ENCODE data around the gene LARP4B.

The LARP4B gene

DNA sequence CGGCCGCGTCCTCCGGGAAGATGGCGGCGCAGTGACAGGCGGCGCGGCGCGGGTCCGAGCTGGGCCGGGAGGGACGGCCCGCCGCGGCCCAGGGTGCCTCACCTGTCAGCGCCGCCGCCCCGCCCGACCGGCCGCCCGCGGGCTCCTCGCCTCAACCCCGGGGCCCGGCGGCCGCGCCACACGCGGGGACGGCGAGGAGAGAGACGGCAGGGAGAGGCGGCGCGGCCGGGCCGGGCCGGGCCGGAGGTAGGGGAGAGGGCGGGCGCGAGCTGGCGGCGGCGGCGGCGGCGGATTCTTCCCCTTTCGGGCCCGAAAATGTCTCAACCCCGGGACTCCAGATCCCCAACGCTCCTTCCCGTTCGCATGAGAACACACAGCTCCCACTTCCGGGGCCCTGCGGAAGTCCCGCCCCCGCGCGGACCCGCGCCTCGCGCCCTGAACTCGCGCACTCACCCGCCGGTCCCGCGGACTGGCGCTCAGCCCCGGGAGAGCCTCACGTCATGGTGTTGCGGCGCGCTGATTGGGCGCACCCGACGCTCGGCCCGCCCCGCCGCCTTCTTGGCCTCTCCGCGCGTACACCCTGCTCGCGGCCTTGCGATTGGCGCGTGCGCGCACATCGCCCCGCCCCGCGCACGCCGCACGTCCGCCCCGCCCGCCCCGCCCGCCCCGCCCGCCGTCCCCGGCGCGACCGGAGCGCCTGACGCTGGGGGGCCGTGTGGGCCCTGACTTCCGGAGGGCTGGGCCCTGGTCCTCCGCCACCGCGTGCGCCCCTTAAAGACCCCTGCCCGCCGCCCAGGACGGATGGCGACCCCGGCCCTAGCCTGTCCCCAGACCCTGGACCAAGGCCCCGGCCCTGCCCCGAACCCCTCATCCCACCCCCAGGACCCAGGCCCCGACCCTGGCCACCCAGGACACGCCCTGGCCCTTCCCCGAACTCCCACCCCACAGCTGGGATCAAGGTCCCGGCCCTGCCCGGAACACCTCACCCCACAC, at the start of gene LARP4B:
Gene LARP4B (minus strand): TSS at position 380 of the 993 bp plus-strand sequence. CDS start 45,984 bp downstream, outside the sequence.
- peak; percentile 91 to 96 (median 95) for DNase-seq (ENCODE audit: low read depth in 3 of 3)

DNA sequence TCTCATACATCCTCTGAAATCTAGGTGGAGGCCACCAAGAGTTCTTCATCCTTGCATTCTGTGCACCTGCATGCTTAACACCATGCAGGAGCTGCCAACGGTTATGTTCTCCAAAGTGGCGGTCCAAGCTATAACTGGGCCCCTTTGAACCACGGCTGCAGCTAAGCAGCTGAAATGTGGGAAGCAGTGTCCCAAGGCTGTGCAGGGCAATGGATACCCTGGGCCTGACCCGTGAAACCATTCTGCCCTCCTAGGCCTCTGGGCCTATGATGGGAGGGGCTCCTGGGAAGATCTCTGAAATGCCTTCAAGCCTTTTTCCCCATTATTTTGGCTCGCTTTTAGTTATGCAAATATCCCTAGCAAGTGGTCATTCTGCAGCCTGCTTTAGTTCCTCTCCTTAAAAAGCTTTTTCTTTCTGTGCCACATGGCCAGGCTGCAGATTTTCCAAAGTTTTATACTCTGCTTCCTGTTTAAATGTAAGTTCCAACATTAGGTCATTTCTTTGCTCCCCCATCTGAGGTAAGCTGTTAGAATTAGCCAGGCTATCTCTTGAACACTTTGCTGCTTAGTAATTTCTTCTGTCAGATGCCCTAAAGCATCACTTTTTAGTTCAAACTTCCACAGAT, 49.1 kb upstream of the LARP4B start:
- no peak for DNase-seq (ENCODE audit: low read depth in 3 of 3)

DNA sequence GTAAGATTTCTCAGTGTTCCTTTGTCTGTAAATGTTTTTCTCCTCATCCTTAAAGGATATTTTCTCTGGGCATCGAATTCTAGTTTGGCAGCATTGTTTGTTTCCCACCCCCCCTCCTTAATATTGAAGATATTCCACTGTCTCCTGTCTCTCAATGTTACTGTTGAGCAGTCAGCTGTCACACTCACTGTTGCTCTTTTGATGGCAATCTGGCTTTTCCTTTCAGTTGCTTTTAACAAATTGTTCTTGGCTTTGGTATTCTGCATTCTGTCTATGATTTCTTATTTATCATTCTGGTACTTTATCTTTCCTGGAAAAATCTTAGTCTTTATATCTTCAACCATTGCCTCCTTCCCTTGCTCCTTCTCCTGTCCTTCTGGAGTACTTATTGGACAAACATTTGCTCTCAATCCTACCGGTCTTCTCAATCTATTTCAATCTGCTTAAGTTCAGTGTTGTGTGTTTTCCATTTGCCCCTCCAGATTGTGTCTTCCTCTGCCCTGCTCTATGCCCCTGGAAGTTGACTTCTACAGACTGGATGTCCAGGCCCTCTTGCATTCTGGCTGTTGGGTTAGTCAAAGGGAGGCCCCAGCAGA, 47.4 kb upstream of the LARP4B start:
- no peak for DNase-seq (ENCODE audit: low read depth in 3 of 3)

DNA sequence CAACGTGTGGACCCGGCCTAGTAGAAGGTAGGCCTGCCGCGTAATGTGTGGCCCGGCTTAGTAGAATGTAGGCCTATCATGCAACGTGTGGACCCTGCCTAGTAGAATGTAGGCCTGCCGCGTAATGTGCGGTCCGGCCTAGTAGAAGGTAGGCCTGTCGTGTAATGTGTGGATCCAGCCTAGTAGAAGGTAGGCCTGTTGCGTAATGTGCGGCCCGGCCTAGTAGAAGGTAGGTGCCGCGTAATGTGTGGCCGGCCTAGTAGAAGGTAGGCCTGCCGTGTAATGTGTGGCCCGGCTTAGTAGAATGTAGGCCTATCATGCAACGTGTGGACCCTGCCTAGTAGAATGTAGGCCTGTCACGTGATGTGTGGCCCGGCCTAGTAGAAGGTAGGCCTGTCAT, 44.8 kb upstream of the LARP4B start:
- no peak for DNase-seq (ENCODE audit: low read depth in 3 of 3)

DNA sequence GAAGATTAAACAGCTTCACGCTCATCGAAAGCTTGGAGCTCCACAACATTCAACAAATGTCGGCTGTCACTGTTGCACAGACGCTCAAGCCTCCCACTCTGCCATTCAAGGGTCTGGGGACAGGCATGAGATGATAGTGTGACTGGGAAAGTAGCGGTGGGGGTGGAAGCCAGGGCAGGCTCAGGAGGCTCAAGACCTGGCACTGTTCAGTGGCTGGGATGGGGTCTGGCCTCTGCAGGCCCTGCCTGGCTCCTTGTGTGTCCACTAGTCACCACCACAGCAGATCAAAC, 43.2 kb upstream of the LARP4B start:
- DNase-seq (ENCODE audit: low read depth in 3 of 3), result no peak

DNA sequence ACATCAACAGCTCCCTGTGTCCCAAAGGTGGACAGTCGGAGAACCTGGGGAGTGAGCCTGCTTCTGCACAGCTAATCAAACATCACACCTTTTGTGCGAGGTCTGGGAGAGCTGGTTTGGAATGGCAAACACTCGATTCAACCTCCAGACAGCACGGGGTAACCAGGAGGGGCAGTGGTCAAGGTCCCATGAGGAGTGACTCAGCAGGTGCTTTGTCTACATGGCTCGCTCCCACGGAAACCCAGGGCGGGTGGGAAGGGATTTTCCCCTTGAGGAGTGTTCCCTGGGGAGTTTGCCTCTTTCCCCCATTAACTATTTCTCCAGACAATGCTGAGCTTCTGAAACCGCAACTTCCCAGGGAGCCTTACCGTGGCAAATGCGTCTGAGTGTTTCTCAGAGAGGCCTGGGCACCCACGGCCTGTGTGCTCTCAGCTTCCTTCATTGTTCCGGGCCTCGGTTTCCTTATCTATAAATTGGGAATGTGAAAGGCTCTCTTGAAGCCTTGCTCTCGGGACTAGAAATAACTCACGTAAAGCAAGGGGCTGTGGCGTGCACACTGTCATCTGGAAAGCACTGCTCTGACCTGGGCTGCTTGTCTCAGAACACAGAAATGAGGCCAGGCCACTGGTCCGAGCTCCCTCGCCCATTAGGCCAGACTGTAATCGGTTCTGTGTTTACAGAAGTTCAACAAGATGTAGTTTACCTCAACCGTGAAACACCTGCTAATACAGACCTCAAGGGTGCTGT, 42.7 kb upstream of the LARP4B start:
- no peak for DNase-seq (ENCODE audit: low read depth in 3 of 3)

DNA sequence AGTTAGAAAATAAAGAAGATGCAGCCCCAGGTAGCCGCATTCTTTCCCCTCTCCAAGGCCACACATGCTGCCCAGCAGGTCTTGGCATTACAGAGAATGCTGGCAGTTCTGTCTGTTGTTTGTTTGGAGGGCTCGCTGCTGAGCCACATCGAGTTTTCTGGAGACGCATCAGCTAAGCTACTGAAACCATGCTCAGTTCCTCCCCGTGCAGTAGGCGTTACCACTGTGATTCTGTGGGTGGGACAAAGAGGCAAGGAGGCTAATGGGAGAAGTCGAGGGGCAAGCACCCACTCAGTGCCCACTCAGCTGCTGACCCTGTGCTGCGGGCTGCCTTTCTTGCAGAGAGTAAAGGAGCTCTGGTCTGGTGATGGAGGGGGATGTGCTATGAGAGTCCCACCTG, 41.3 kb upstream of the LARP4B start:
- DNase-seq (ENCODE audit: low read depth in 3 of 3), result no peak

DNA sequence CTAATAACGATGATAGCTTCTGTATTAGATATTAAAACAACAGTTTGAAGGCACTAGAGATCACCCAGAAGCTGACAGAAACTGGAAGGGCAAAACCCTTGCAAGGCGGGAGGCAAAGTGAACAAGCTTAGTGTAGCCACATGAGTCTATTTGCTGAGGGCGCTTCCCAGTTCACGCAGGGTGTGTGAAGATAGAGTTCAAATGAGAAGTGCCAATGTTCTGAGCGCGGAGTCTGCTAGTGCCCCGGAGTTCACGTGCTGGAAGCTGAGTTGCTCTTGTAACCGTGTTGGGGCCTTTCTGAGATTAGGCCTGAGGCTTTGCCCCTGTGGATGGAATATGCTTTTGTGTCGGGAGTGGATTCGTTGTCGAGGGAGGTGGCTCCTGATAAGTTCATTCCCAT, 40.1 kb upstream of the LARP4B start:
- DNase-seq (ENCODE audit: low read depth in 3 of 3), result no peak

DNA sequence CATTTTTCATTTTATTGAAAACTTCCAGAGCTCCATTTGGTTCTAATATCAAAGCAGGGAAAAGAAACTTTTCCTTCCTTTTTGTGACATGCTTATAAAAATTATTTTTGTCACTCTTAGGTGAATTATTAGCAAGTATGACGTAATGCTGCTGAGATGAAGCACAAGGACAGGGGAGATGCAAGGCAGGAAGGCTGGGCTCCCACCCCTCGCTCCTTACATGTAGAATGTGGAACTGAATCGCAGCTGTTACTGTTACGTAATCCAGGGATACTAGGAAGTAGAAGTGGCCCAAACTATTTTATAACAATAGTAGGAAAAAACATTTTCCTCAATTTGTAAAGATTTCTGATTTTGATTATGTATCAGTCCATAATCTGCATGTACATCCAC, 39.6 kb upstream of the LARP4B start:
- DNase-seq (ENCODE audit: low read depth in 3 of 3), result no peak

DNA sequence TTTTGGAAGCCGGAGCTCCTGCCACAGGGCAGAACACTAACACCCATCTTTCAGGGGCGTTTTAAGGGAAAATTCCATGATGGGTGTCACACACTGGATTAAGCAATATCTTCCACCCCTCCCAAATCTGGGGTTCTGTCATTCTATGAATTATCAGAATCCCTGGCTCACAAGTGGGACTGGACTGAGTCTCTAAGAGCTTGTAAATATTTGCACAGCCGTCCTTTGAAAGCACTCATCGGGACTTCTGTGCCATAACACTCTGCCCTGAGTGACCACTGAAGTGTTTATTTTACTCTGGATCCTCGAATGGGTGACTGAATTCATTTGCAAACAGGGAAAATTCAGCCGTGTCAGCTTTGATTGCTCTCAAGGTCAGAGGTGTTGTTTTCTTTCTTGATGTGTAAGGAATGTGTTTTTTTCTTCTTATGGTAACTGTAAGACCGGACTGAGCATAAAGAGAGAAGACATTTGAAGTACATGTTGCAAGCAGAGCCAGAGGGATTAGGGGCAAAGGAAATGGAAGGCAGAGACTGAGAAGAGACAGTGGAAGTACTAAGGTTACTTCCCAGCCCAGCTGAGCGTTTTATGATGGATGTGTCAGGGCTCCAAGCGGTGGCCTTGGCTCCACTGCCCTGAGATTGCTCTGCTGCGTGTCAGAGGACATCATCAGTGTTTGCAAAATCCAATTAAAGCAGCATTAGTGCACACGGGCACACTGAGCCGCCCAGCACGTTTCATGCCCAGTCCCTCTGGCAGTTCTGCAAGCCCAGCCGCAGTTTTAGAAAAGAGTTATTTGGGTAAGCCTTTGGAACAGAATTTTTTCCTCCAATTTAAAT, 39.0 kb upstream of the LARP4B start:
- DNase-seq (ENCODE audit: low read depth in 3 of 3), result no peak

DNA sequence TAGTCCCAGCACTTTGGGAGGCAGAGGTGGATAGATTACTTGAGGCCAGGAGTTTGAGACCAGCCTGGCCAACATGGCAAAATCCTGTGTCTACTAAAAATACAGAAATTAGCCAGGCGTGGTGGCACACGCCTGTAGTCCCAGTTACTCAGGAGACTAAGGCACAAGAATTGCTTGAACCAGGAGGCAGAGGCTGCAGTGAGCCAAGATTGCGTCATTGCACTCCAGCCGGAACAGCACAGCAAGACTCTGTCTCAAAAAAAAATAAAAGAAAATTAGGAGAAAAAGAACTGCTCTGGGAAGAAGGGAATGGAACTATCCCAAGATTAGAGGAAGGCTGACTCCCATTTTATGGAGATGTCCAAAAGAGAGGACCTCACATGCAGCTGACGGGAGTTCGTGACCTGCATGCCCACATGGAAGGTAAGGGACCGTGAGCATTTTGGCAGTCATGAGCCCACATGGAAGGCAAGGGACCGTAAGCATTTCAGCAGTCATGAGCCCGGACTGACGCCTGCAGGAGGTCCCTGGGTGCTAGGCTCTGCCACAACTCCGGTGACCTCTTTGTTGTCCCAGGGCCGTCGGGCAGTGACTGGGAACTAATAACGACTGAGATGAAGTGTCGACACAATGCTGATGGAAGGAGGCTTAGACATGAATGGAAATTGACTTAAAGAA, 38.1 kb upstream of the LARP4B start:
- no peak for DNase-seq (ENCODE audit: low read depth in 3 of 3)

DNA sequence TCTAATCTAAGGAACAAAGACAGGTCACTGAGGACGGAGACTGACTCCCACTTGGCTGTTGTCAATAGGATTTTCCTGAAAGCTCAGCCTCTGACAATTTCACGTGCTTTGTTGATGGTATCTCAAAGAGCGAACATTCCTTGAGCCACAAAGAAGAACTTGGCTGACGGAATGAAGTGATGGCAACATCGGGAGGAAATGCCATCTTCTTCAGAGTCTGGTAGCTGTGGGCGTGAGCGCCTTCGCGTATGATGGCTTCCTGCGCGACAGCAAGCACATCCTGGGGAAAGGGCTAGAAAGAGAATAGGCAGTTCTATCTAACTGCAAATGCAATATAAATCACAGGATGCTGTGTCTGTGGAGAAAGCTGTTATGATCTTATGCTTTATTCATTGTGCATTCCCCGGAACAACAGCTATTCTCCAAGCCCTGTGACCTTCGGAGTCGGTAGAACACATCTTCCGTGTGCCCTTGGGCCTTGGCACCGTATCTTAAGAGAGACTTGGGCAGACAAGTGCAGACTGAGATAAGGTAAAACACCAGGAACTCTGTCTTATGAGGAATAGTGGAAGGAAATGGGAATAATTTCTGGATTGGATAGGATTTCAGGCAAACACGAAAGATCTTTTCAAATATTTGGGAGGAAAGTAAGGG, 37.2 kb upstream of the LARP4B start:
- no peak for DNase-seq (ENCODE audit: low read depth in 3 of 3)

DNA sequence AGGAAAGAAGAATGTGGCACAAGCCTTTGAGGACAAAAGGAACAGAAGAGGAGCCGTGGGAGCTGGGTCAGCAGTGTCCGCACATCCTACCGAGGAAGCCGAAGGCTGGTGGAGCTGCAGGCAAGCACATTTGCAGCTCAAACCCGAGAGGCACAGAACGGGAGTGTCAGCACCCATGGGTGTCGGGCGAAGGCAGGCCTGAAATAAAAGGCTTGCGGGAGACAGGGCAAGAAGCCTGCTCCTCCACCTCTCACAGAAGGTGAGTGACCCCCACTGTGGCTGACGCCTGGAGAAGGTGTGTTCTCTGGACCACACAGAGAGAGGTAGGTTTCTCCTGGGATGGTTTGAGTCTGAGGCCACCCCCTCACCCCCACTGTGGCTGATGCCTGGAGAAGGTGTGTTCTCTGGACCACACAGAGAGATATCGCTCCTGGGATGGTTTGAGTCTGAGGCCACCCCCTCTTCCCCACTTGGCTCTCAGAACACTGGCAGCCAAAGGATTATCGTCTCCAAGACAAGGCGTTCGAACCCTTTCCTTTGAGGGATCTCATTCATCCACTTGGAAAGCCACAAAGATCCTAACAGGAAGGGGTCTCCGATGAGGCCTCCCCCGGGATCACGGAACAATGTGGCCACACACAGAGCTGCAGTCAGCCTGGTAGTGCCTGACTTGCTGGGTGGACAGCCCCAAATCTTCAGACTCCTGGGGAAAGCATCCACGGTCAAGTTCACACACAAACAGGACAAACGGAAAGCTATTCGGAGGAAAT, 35.1 kb upstream of the LARP4B start:
- no peak for DNase-seq (ENCODE audit: low read depth in 3 of 3)

DNA sequence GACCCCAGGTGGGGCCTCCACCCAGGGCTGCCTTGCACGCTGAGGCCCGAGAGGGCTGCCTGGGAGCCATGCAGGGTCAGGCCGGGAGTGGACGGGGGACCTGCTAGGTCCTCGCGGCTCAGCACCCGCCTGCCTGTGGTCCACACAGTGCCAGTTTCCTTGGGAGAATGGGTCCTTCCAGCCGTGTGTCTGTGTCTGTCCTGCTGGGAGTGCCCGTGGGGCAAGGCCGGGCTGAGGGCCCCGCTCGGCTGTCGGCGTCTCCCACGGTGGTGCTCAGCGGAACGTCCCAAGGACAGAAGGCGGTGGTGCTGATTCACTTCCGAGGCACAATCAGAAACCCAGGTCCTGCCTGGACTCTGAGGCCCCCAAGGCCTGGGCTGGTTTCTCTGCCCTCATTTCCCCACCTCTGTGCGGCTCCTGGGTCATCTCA, 33.5 kb upstream of the LARP4B start:
- no peak for DNase-seq (ENCODE audit: low read depth in 3 of 3)

DNA sequence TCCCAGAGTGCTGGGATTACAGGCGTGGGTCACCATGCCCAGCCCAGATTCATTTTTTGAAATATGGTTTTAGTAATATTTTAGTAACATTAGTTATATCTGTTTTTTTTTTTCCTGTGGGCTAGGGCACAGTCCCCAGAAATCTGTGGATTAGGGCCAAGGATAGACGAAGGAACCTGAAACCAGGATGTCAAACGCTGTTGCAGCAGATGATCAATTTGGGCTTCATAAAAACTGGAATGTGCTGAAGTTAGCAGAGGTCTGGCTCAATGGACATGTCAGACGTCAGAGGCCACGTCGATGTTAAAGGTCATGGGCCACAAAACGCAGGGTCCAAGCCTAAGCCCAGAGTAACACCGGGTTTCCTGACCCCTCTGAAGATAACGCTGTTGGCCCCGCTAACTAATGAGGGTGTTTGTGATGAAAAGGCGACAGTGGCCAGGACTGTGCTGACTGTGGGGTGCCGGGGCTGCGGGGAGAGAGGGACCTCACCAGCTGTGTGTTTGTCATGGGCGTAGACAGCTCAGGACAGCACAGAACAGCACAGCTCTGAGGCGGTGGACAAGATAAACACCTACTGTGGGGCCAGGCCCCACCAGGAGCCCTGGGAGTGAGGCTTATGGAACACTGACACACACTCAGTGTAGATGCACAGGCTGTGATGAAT, 32.9 kb upstream of the LARP4B start:
- no peak for DNase-seq (ENCODE audit: low read depth in 3 of 3)

DNA sequence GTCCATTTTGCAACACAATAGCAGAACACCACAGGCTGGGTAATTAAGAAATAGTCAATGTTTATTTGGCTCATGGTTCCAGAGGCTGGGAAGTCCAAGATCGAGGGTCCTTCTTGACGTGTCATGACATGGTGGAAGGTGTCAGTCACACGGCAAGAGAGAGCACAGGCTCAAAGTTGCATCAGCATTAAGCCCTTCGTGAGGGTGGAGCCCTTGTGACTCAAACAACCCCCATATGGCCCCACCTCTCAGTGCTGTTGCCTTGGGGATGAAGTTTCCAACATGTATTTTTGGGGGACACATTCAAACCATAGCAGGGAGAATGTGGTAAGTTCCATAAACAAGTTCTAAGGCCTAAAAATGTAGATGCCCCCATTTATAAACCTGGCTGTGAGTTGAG, 32.1 kb upstream of the LARP4B start:
- no peak for DNase-seq (ENCODE audit: low read depth in 3 of 3)

DNA sequence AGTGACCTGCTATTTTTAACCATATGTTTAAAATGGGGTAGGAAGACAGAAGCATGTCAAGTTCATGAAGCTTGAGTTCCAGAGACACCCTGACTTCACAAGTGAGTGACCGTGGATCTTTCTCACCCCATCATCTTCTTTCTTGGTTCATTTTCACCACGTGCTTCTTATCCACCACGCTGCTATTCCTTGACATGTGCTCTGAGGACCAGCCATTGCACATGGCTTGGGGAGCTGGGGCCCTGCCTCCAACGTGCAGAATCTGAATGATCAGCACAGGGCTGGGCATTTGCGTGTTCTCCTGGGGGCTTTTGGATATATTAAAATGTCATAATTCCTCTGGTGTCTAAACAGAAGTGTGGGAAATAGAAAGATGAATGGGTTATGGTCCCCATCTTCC, 31.7 kb upstream of the LARP4B start:
- DNase-seq (ENCODE audit: low read depth in 3 of 3), result no peak

DNA sequence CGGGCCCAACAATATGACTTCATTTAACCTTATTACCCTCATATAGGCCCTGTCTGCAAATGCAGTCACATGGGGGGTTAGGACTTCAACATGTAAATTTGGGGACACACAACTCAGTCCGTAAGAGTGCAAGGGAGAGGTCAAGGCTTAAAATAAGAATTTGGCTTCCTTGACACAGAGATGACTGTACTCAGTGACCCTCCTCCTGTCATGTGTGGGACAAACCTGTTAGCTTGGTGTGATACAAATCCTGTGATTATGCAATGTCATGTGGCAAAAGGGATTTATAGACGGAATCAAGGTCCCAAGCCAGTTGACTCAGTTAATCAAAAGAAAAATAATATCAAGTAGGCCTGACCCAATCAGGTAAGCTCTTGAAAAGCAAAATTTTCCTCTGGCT, 30.8 kb upstream of the LARP4B start:
- DNase-seq (ENCODE audit: low read depth in 3 of 3), result no peak

DNA sequence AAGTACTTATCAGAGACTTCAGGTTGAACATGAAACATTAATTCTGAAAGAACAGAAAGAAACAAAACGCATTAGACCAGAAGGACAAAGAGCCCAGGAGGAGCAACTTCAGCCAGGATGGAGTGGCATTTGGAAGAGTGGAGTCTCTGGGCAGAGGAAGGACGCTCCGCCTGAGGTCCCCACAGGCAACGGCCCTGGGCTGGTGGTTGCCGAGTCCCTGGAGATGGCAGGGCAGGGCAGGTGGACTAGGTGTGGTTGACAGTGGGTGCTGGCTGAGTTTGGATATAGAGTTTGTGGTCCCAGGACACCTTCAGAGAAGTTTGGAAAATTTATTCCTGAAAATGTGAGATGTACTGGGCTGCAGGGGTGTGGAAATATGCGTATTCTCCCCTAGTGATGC, 27.4 kb upstream of the LARP4B start:
- no peak for DNase-seq (ENCODE audit: low read depth in 3 of 3)

All from stimulated activated CD4-positive, alpha-beta T cell treated with anti-CD3 and anti-CD28 coated beads, TNF-alpha, amount 100 ng/mL, for 24 hours (primary cell).